GM18868 (cell line): Measurements from ENCODE around the gene ADAMTS6.

ENCODE experiments used
- ATAC-seq: cut with Tn5 transposase; IDR thresholded peaks from one replicate; pipeline ENCODE4 v1.9.1; 2021; ENCODE audit warnings: mild to moderate bottlenecking, moderate library complexity; ENCODE audit not compliant: unreplicated experiment

ADAMTS6 gene

DNA sequence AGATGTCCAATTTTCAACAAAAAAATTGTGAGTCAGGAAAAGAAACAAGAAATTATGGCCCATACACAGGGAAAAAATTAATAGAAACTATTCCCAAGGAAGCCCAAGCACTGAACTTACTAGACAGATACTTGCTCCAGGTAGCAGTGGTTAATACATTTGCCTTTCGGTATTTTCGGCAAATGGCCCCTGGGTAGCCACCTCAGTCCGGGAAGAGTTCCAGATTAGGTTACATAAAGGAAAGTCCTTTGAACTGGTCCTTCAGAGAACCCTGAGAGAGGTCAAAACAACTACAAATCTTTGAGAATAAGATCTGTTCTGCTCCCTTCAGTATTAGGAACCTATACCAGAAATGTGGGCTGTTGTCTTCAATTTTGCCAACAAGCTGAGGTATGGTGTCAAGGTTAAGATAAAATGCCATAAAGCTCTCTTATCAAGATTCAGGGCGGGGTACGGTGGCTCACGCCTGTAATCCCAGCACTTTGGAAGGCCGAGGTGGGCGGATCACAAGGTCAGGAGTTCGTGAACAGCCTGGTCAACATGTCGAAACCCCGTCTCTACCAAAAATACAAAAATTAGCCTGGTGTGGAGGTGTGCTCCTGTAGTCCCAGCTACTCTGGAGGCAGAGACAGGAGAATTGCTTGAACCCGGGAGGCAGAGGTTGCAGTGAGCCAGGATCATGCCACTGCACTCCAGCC, 369.6 kb downstream of the ADAMTS6 start:
- ATAC-seq, result no peak

- no peak for ATAC-seq
These were observed 372.7 kb downstream of the ADAMTS6 start for GRCh38 chr5:65108786-65109743.

- ATAC-seq, result peak; percentile 31
These were observed 376.4 kb downstream of the ADAMTS6 start for GRCh38 chr5:65105301-65105700.

DNA sequence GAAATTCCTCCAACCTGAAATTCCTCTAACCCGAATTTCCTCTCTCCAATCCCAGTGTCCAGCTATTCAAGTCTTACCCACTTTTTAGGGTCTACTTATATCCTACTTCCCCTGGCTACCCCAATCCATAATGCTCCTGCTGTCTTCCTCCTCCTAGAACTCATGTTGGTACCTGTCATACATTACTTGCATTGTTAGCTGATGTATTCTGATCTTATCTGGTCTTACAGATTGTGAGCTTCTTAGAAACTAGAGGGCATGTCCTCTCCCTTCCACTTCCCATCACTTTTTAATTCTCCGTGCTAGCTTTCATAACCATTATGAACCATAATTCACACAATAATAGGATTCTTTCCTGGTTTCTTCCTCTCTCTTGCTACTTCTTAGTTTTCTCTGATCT, 376.9 kb downstream of the ADAMTS6 start:
- no peak for ATAC-seq

GRCh38 chr5:65103756-65104440, 377.8 kb downstream of the ADAMTS6 start:
- no peak for ATAC-seq

DNA sequence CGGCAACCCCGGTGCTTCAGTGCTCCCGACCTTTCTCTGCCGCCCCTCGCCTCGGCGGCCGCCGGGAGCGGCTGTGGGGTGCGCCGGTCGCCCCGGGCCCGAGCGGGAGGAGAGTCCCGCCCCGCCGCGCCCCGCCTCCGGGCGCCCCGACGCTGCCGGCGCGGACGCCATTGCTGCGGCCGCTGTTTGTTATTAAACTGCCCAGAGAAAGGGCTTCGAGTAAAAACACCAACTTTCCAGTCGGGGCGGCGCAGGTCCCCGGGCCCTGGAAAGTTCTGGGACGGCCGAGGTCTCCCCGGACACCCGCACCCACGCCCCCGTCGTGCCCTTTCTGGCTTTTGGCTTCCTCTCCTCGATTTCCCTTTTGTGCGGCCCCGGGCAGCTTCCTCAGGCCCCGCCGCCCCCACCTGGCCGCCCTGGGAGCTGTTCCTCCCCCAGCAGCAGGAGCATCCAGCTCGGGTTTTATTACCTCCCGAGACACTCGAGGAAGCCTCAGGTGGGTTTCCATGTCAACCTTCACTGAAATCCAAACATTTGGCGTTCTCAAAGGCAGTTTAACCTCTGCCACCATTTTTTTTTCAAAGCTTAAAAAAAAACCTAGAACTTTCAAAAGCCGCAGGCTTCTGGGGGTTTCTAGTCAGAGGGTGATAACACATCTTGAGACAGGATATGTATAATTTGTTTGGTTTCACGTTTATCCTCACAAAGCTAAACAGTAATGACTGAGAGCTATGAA, 378.6 kb downstream of the ADAMTS6 start:
- ATAC-seq, result peak; percentile 66

- peak; percentile 2 for ATAC-seq
These were observed 379.2 kb downstream of the ADAMTS6 start for GRCh38 chr5:65102371-65102975.

DNA sequence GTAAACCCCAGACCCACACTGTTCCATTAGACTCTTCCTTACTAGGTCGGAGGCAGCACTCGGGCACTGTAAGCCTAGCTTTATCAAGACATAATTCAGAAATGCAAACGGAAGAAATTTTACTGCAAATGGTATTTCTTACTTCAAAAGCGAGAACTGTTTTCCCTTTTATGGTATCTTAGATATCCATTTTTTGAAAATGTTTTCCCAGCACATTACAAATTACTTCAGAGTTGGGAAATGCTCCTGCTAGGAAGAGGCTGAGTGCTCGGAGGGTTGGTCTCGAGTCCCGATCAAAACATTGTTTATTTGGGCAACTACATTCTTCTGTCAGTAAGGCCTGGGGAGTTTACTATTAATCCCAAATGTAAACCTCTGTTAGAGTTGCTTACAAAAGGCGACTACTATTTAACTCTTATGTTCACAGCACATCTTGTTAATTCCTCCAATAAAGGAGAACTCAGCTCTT, 380.1 kb downstream of the ADAMTS6 start:
- ATAC-seq, result no peak

- ATAC-seq, result no peak
These were observed 380.6 kb downstream of the ADAMTS6 start for GRCh38 chr5:65100911-65101631.
